ENCODE results near the gene ELAC2. TPM values are rescaled to one million over a fixed set of nuclear protein-coding genes. Genes with fewer than 3 reads are reported as not detected.
A peak's percentile ranks its signal among the peaks of the same experiment; 100 is the strongest.

ELAC2 gene, protein sequence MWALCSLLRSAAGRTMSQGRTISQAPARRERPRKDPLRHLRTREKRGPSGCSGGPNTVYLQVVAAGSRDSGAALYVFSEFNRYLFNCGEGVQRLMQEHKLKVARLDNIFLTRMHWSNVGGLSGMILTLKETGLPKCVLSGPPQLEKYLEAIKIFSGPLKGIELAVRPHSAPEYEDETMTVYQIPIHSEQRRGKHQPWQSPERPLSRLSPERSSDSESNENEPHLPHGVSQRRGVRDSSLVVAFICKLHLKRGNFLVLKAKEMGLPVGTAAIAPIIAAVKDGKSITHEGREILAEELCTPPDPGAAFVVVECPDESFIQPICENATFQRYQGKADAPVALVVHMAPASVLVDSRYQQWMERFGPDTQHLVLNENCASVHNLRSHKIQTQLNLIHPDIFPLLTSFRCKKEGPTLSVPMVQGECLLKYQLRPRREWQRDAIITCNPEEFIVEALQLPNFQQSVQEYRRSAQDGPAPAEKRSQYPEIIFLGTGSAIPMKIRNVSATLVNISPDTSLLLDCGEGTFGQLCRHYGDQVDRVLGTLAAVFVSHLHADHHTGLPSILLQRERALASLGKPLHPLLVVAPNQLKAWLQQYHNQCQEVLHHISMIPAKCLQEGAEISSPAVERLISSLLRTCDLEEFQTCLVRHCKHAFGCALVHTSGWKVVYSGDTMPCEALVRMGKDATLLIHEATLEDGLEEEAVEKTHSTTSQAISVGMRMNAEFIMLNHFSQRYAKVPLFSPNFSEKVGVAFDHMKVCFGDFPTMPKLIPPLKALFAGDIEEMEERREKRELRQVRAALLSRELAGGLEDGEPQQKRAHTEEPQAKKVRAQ
- 67.1 and 67.4 TPM in 2 replicates for total RNA-seq (2022)
- Bru-seq, nascent RNA = percentile 82 among the genes with signal in this experiment
- percentile 81 among the genes with signal in this experiment for BruChase-seq, experiment 1, labeled RNA remaining after a 6-hour chase
- BruChase-seq, experiment 2, labeled RNA remaining after a 2-hour chase = percentile 82 among the genes with signal in this experiment
- long read RNA-seq, transcript ELAC2-201 (24 exons, 3,148 nt) = major isoform, 113 of 241 reads
- long read RNA-seq, partial matches to known transcripts = 25 of 241 reads
- long read RNA-seq, other reads (novel, unspliced or antisense) = 101 of 241 reads

DNA sequence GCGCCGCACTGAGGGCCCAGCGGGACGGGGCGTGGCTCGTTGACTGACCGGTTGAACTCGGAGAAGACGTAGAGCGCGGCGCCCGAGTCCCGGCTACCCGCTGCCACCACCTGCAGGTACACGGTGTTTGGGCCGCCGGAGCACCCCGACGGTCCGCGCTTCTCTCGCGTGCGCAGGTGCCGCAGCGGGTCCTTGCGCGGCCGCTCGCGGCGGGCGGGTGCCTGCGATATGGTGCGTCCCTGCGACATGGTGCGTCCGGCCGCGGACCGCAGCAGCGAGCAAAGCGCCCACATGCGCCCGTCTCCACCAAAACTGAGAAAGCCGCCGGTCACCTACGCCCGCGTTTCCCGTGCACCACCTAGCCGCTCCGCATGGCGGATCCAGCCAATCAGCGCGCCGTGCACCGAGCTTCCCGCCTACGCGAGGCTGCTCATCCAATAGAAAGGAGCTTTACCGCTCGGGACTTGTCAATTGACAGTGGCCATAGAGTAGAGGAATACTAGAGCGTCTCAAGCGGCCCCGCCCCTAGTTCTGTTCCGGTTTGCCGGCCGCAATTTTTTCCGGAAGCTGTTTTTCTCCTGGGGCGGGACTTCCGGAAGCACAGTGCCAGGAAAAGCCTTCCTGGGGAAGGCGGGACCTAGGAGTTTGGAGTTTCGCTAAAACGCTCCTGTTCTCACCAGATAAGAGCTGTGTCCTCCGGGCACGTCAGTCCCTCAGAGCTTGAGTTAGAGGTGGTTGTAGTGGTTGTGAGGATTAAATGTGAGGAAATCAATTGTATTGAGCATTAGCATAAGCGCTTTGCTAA is at the start of gene ELAC2:
TSS of gene ELAC2 (minus strand) at position 373 of the 805 bp plus-strand sequence. CDS start at position 293, 80 bp downstream.
- BruUV-seq (replicated peaks) = no TSS peak
- intact Hi-C loops (cut with micrococcal nuclease) = no loop called here
- peak within 1 kb of the TSS; percentile 91 for H3K27ac Mint-ChIP-seq (ENCODE audit: low read depth, unreplicated experiment)
- H3K36me3 Mint-ChIP-seq (ENCODE audit: insufficient read depth, unreplicated experiment) = peaks cover 44% of the 10 kb centered on the region
- DNase-seq (ENCODE audit: unreplicated experiment) = peak; percentile 99
- peak within 1 kb of the TSS; percentile 89 for H3K4me3 Mint-ChIP-seq (ENCODE audit: unreplicated experiment)
- no peaks in the 10 kb centered on the region for H3K27me3 Mint-ChIP-seq (ENCODE audit: insufficient read depth, unreplicated experiment)
- ChIA-PET CTCF (interaction anchor here (0.6 to 5.2 kb wide), 10 partner anchors 9 to 1742 kb away, joined by 3 to 100 read pairs (median 4); no protein-coding TSS in a partner anchor), POLR2A (interaction anchor here (0.6 to 2.6 kb wide), 24 partner anchors 9 to 1283 kb away, joined by 3 to 23 read pairs (median 4); partner anchors contain the start of genes HS3ST3B1 and ZNF18)
- TF ChIP-seq, protein P1, sequence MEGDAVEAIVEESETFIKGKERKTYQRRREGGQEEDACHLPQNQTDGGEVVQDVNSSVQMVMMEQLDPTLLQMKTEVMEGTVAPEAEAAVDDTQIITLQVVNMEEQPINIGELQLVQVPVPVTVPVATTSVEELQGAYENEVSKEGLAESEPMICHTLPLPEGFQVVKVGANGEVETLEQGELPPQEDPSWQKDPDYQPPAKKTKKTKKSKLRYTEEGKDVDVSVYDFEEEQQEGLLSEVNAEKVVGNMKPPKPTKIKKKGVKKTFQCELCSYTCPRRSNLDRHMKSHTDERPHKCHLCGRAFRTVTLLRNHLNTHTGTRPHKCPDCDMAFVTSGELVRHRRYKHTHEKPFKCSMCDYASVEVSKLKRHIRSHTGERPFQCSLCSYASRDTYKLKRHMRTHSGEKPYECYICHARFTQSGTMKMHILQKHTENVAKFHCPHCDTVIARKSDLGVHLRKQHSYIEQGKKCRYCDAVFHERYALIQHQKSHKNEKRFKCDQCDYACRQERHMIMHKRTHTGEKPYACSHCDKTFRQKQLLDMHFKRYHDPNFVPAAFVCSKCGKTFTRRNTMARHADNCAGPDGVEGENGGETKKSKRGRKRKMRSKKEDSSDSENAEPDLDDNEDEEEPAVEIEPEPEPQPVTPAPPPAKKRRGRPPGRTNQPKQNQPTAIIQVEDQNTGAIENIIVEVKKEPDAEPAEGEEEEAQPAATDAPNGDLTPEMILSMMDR (IDR thresholded peaks at IDR 0.05; ENCODE audit: unreplicated experiment) = peak; percentile 13
- no peaks in the 10 kb centered on the region for H3K9me3 Mint-ChIP-seq (ENCODE audit: unreplicated experiment)
- H3K4me1 Mint-ChIP-seq (ENCODE audit: insufficient read depth, unreplicated experiment) = peaks cover 6% of the 10 kb centered on the region

DNA sequence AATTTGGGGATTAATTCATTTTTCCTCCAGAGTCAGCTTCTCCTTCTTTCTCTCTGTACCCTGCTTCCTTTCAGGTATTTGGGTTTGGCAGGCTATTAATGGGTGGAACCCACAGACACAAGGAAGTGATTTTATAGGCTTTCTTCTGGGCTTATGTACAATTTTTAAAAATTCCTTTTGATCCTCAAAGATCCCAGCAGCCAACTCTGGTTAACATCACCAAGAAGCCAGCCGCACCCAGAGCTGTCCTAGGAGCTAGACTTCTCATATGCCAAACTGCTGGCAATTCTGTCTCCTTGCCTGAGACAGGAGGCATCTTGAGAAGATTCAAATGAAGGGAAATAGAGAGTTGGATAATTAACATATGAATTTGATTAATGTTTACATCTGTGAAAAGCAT is 47.2 kb upstream of the ELAC2 start:
- Mint-ChIP-seq H3K4me1 (ENCODE audit: insufficient read depth, unreplicated experiment) (no peaks in the 10 kb centered on the region), H3K27me3 (ENCODE audit: insufficient read depth, unreplicated experiment) (peaks cover 30% of the 10 kb centered on the region), H3K4me3 (ENCODE audit: unreplicated experiment) (no peak overlapping the region), H3K27ac (ENCODE audit: low read depth, unreplicated experiment) (no peak overlapping the region), H3K9me3 (ENCODE audit: unreplicated experiment) (no peaks in the 10 kb centered on the region), H3K36me3 (ENCODE audit: insufficient read depth, unreplicated experiment) (no peaks in the 10 kb centered on the region)
- POLR2A ChIA-PET = interaction anchor here (0.9 kb wide), 1 partner anchor 11 kb away, joined by 3 read pairs; no protein-coding TSS in a partner anchor
- BruUV-seq (replicated peaks) = no TSS peak
- CTCF ChIA-PET = interaction anchor here (0.6 to 1.0 kb wide), 3 partner anchors 35 to 528 kb away, joined by 3 to 5 read pairs (median 4); no protein-coding TSS in a partner anchor
- intact Hi-C loops (cut with micrococcal nuclease) = no loop called here
- DNase-seq (ENCODE audit: unreplicated experiment) = no peak
- TF ChIP-seq, protein P1 (IDR thresholded peaks at IDR 0.05; ENCODE audit: unreplicated experiment) = no peak

DNA sequence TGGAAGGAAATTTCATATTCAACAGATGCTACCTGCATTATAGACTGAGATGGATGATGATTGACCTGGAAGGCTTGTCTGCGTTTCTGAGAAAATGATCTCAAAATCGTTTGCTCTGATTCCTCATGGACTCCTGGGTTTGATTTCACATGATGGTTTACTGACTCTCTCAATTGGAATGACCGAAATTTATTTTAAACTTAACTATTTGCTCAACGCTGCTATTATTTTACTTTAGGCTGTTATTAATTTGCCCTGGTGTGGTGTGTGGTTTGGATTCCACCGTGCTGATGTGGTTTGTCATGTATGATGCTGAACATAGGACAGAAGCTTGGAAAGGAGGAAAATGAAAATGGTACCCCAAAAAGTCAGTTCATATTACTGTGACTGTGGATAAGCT is 37.3 kb upstream of the ELAC2 start:
- ChIA-PET CTCF (interaction anchor here (1.5 kb wide), 1 partner anchor 12 kb away, joined by 3 read pairs; no protein-coding TSS in a partner anchor), POLR2A (interaction anchor here (0.6 kb wide), 1 partner anchor 39 kb away, joined by 3 read pairs; no protein-coding TSS in a partner anchor)
- DNase-seq (ENCODE audit: unreplicated experiment) = no peak
- H3K4me1 Mint-ChIP-seq (ENCODE audit: insufficient read depth, unreplicated experiment) = no peaks in the 10 kb centered on the region
- BruUV-seq (replicated peaks) = no TSS peak
- H3K4me3 Mint-ChIP-seq (ENCODE audit: unreplicated experiment) = no peak overlapping the region
- TF ChIP-seq, protein P1 (IDR thresholded peaks at IDR 0.05; ENCODE audit: unreplicated experiment) = no peak
- no peaks in the 10 kb centered on the region for H3K36me3 Mint-ChIP-seq (ENCODE audit: insufficient read depth, unreplicated experiment)
- no peak overlapping the region for H3K27ac Mint-ChIP-seq (ENCODE audit: low read depth, unreplicated experiment)
- intact Hi-C loops (cut with micrococcal nuclease) = no loop called here
- H3K27me3 Mint-ChIP-seq (ENCODE audit: insufficient read depth, unreplicated experiment) = peaks cover 46% of the 10 kb centered on the region
- no peaks in the 10 kb centered on the region for H3K9me3 Mint-ChIP-seq (ENCODE audit: unreplicated experiment)
